DND-41 (cell line): Measurements from ENCODE around the gene CEACAM16.

Experiments
- EZH2 ChIP-seq: IDR thresholded peaks from 3 replicates; pipeline ENCODE4 v1.6.1; 2012; ENCODE audit warnings: borderline replicate concordance, low read depth, mild to moderate bottlenecking, moderate library complexity, low read length, inconsistent platforms; ENCODE audit not compliant: severe bottlenecking
- TF ChIP-seq, protein P1 (sequence below): IDR thresholded peaks from 2 replicates; pipeline ENCODE4 v1.5.1; 2012; ENCODE audit warnings: borderline replicate concordance, low read length, moderate library complexity, mild to moderate bottlenecking; ENCODE audit not compliant: poor library complexity, severe bottlenecking; ENCODE audit errors: extremely low read depth

DNA sequence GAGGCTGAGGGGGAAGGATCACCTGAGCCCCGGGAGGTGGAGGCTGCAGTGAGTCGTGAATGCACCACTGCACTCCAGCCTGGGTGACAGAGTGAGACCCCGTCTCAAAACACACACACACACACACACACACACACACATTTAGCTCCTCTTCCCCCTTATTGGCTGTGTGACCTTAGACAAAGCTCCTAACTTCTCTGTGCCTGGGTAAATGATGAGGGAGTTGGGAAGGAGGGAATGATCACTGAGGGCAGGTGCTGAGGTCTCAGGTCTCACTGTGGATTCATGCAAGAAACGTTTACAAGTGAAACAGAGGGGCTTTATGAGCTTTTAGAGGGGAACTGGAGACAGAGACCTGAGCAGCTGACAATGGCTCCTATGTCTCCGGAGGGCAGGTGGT lies 32.7 kb downstream of the CEACAM16 start:
- TF ChIP-seq, protein P1, sequence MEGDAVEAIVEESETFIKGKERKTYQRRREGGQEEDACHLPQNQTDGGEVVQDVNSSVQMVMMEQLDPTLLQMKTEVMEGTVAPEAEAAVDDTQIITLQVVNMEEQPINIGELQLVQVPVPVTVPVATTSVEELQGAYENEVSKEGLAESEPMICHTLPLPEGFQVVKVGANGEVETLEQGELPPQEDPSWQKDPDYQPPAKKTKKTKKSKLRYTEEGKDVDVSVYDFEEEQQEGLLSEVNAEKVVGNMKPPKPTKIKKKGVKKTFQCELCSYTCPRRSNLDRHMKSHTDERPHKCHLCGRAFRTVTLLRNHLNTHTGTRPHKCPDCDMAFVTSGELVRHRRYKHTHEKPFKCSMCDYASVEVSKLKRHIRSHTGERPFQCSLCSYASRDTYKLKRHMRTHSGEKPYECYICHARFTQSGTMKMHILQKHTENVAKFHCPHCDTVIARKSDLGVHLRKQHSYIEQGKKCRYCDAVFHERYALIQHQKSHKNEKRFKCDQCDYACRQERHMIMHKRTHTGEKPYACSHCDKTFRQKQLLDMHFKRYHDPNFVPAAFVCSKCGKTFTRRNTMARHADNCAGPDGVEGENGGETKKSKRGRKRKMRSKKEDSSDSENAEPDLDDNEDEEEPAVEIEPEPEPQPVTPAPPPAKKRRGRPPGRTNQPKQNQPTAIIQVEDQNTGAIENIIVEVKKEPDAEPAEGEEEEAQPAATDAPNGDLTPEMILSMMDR, result no peak
- TF ChIP-seq EZH2, result no peak
